ENCODE results near the gene XXYLT1.

The XXYLT1 gene

GRCh38 chr3:195077611-195078540 lies 193.1 kb downstream of the XXYLT1 start:
- ATAC-seq = no peak
- TF ChIP-seq OSR1 (CRISPR knock-in tag; IDR thresholded peaks at IDR 0.05) (no peak), TCF4 (CRISPR knock-in tag; IDR thresholded peaks at IDR 0.05; ENCODE audit: borderline replicate concordance) (no peak), ZNF8 (CRISPR knock-in tag; IDR thresholded peaks at IDR 0.05) (no peak), ZNF70 (CRISPR knock-in tag; IDR thresholded peaks at IDR 0.05) (no peak), PATZ1 (CRISPR knock-in tag; IDR thresholded peaks at IDR 0.05; ENCODE audit: borderline replicate concordance) (no peak), CSRNP3 (CRISPR knock-in tag; IDR thresholded peaks at IDR 0.05) (no peak)

GRCh38 chr3:195076981-195077610 lies 193.9 kb downstream of the XXYLT1 start:
- no peak for ATAC-seq
- TF ChIP-seq RARB (CRISPR knock-in tag; IDR thresholded peaks at IDR 0.05) (no peak), GLIS3 (CRISPR knock-in tag; IDR thresholded peaks at IDR 0.05) (no peak), TCF4 (CRISPR knock-in tag; IDR thresholded peaks at IDR 0.05; ENCODE audit: borderline replicate concordance) (no peak), PPARA (CRISPR knock-in tag; IDR thresholded peaks at IDR 0.05; ENCODE audit: borderline replicate concordance) (no peak), ZNF565 (CRISPR knock-in tag; conservative IDR thresholded peaks at IDR 0.05; ENCODE audit: low read depth) (no peak), CREB5 (CRISPR knock-in tag; IDR thresholded peaks at IDR 0.05; ENCODE audit: low read depth) (no peak), ZC3H10 (CRISPR knock-in tag; IDR thresholded peaks at IDR 0.05) (no peak), ZFP3 (CRISPR knock-in tag; IDR thresholded peaks at IDR 0.05) (no peak), CSDC2 (CRISPR knock-in tag; IDR thresholded peaks at IDR 0.05) (no peak), SNAI2 (CRISPR knock-in tag; IDR thresholded peaks at IDR 0.05) (no peak), POU6F1 (CRISPR knock-in tag; IDR thresholded peaks at IDR 0.05; ENCODE audit: borderline replicate concordance, low read depth) (no peak), OSR1 (CRISPR knock-in tag; IDR thresholded peaks at IDR 0.05) (no peak), CSRNP3 (CRISPR knock-in tag; IDR thresholded peaks at IDR 0.05) (no peak), ZFP30 (CRISPR knock-in tag; IDR thresholded peaks at IDR 0.05) (no peak)

- no peak for TF ChIP-seq OSR1 (CRISPR knock-in tag; IDR thresholded peaks at IDR 0.05)
- peak; percentile 52; the same call in 1 of the 2 replicates for TF ChIP-seq ZNF70 (CRISPR knock-in tag; IDR thresholded peaks at IDR 0.05)
- peak; percentile 33; the same call in 1 of the 2 replicates for TF ChIP-seq TCF4 (CRISPR knock-in tag; IDR thresholded peaks at IDR 0.05; ENCODE audit: borderline replicate concordance)
Observed at GRCh38 chr3:195075941-195076875, 194.8 kb downstream of the XXYLT1 start.

More at GRCh38 chr3:195075941-195076875, 194.8 kb downstream of the XXYLT1 start:
- peak; percentile 14; the same call in 1 of the 3 replicates for ATAC-seq
